Endothelial cell of umbilical vein (primary cell): Measurements from ENCODE around the gene UBAC1. TPM values are rescaled to one million over a fixed set of nuclear protein-coding genes. Genes with fewer than 3 reads are reported as not detected.

Experiments used
- BruUV-seq: library from RNA; stranded (reverse); fragments of 400-500 nt; replicated peaks from 2 replicates; lab custom pipeline; 2021; lab: Mats Ljungman, UMichigan
- CTCF ChIA-PET: fragments of 300-600, 350-600 bp; sonication (Branson Sonifier 250); formaldehyde crosslinking; loops from one replicate; lab custom pipeline; 2021; ENCODE audit warnings: antibody characterized with exemption, inconsistent platforms; lab: Charles Lee
- POLR2A ChIA-PET: fragments of 300-600, 350-600 bp; sonication (Branson Sonifier 250); formaldehyde crosslinking; loops from one replicate; lab custom pipeline; 2021; ENCODE audit warnings: antibody characterized with exemption, inconsistent platforms; lab: Charles Lee
- DNase-seq: peaks from one replicate; pipeline ENCODE4 v3.0.0-alpha.2; 2011; ENCODE audit warnings: low read depth, low spot score
- FAIRE-seq: peaks from 2 replicates; lab custom pipeline; 2011; peaks lifted over from hg19 to GRCh38; lab: Jason Lieb, UNC
- H2AFZ ChIP-seq: 2 replicates; pipeline ENCODE4 v1.6.0; 2012; ENCODE audit warnings: low read depth, low read length, control low read depth, inconsistent platforms
- H3K27ac ChIP-seq: 2 replicates; pipeline ENCODE4 v1.5.1; 2011; ENCODE audit warnings: low read depth, mild to moderate bottlenecking, control low read depth, low read length, moderate library complexity; ENCODE audit not compliant: insufficient read depth
- H3K27me3 ChIP-seq, 2 experiments: 2 replicates each; pipeline versions ENCODE4 v1.6.0 to v1.6.1; 2011; ENCODE audit warnings: low read length in 2 of 2, mixed read lengths in 1 of 2; ENCODE audit not compliant: control insufficient read depth in 2 of 2, insufficient read depth in 2 of 2
- H3K36me3 ChIP-seq, 2 experiments: 2 replicates in 1 of 2; 3 replicates in 1 of 2; pipeline ENCODE4 v1.5.1; 2011; ENCODE audit warnings: low read length in 2 of 2, mild to moderate bottlenecking in 1 of 2, moderate library complexity in 1 of 2; ENCODE audit not compliant: control insufficient read depth in 2 of 2, insufficient read depth in 2 of 2; ENCODE audit errors: extremely low read depth in 1 of 2
- H3K4me1 ChIP-seq: 3 replicates; pipeline ENCODE4 v1.5.1; 2011; ENCODE audit warnings: mild to moderate bottlenecking, low read length; ENCODE audit not compliant: control insufficient read depth, insufficient read depth; ENCODE audit errors: extremely low read depth
- H3K4me2 ChIP-seq: 2 replicates; pipeline ENCODE4 v1.6.1; 2011; ENCODE audit warnings: low read length, control low read depth, mixed read lengths; ENCODE audit not compliant: insufficient read depth
- H3K4me3 ChIP-seq, 3 experiments: fragments of 200-600 bp in 1 of 3; sonication (generic), shearing (Covaris generic) in 1 of 3; replicated peaks in 1 of 3; 2 replicates each; pipeline ENCODE4 v1.5.1; 2011 to 2016; ENCODE audit warnings: control low read depth in 3 of 3, low read length in 3 of 3, mild to moderate bottlenecking in 2 of 3, inconsistent platforms in 1 of 3, low read depth in 1 of 3, moderate library complexity in 1 of 3; ENCODE audit not compliant: insufficient read depth in 1 of 3
- H3K79me2 ChIP-seq: 2 replicates; pipeline ENCODE4 v1.6.0; 2012; ENCODE audit warnings: low read length, inconsistent platforms; ENCODE audit not compliant: control insufficient read depth, insufficient read depth
- H3K9ac ChIP-seq: replicated peaks from 2 replicates; pipeline ENCODE3; 2011; ENCODE audit warnings: low read length, control low read depth; ENCODE audit not compliant: insufficient read depth; ENCODE audit errors: extremely low read depth
- H3K9me1 ChIP-seq: replicated peaks from 3 replicates; pipeline ENCODE4 v1.6.0; 2011; ENCODE audit warnings: mild to moderate bottlenecking, low read length; ENCODE audit not compliant: control insufficient read depth, insufficient read depth; ENCODE audit errors: extremely low read depth
- H3K9me3 ChIP-seq: replicated peaks from 2 replicates; pipeline ENCODE4 v1.5.1; 2012; ENCODE audit warnings: low read length, inconsistent platforms; ENCODE audit not compliant: control insufficient read depth, insufficient read depth
- H4K20me1 ChIP-seq: replicated peaks from 2 replicates; pipeline ENCODE3; 2011; ENCODE audit warnings: mild to moderate bottlenecking, low read length; ENCODE audit not compliant: control insufficient read depth, insufficient read depth; ENCODE audit errors: extremely low read depth
- EZH2 ChIP-seq: IDR thresholded peaks from 2 replicates; pipeline ENCODE4 v1.6.1; 2012; ENCODE audit warnings: borderline replicate concordance, low read depth, mild to moderate bottlenecking, moderate library complexity, low read length, inconsistent platforms; ENCODE audit not compliant: severe bottlenecking
- GATA2 ChIP-seq: IDR thresholded peaks from 2 replicates; pipeline ENCODE4 v1.7.0; 2011; ENCODE audit warnings: low read depth, mild to moderate bottlenecking, moderate library complexity, mixed read lengths, low read length; ENCODE audit not compliant: insufficient read length, insufficient read depth
- JUN ChIP-seq: IDR thresholded peaks from 2 replicates; pipeline ENCODE4 v1.6.1; 2011; ENCODE audit warnings: borderline replicate concordance, low read depth; ENCODE audit not compliant: insufficient read length, insufficient read depth
- MYC ChIP-seq: IDR thresholded peaks from one replicate; pipeline ENCODE4 v1.6.1; 2011; ENCODE audit warnings: mild to moderate bottlenecking, low read depth, low read length
- POLR2A ChIP-seq: IDR thresholded peaks from 2 replicates; pipeline ENCODE4 v1.6.1; 2012; ENCODE audit warnings: low read depth, mild to moderate bottlenecking, control low read depth, low read length
- dilution Hi-C: fragments of 300-500 bp; cut with MboI; formaldehyde crosslinking; loops from one replicate; pipeline ENCODE4 v1.15.0; 2019; ENCODE audit warnings: low sequenced_read_pairs; ENCODE audit not compliant: extremely low pct_ligation_motif_present
- intact Hi-C: fragments of 100-400 bp; cut with micrococcal nuclease; formaldehyde crosslinking; loops from one replicate; pipeline ENCODE4 v1.10.0; 2022
- polyA plus RNA-seq, 4 experiments: library from polyadenylated mRNA; depleted of rRNA in 3 of 4; stranded (reverse) in 3 of 4; unstranded in 1 of 4; fragments of >200 nt; gene quantifications; 2 replicates each; pipeline versions ENCODE4 v1.2.1 to v1.2.3, GENCODE V29; 2011 to 2012; ENCODE audit warnings: missing spikeins in 1 of 4
- total RNA-seq: library from RNA; stranded (reverse); gene quantifications from 2 replicates; pipeline ENCODE4 v1.2.3, GENCODE V29; 2021
- TF ChIP-seq, protein P1 (sequence below), 2 donors: IDR thresholded peaks; 1 replicate in 1 of 2; 2 replicates in 1 of 2; pipeline ENCODE4 v1.5.1; 2011; ENCODE audit warnings: low read length in 2 of 2, mild to moderate bottlenecking in 2 of 2, moderate library complexity in 2 of 2, control low read depth in 1 of 2, inconsistent platforms in 1 of 2, low read depth in 1 of 2; ENCODE audit not compliant: insufficient read depth in 1 of 2; ENCODE audit errors: extremely low read depth in 1 of 2

Gene UBAC1
- total and polyA plus RNA-seq, 2 donors (not counting 3 experiments of a cell fraction or from before 2014, with no cell fraction given) = 39.5 to 56.7 TPM

DNA sequence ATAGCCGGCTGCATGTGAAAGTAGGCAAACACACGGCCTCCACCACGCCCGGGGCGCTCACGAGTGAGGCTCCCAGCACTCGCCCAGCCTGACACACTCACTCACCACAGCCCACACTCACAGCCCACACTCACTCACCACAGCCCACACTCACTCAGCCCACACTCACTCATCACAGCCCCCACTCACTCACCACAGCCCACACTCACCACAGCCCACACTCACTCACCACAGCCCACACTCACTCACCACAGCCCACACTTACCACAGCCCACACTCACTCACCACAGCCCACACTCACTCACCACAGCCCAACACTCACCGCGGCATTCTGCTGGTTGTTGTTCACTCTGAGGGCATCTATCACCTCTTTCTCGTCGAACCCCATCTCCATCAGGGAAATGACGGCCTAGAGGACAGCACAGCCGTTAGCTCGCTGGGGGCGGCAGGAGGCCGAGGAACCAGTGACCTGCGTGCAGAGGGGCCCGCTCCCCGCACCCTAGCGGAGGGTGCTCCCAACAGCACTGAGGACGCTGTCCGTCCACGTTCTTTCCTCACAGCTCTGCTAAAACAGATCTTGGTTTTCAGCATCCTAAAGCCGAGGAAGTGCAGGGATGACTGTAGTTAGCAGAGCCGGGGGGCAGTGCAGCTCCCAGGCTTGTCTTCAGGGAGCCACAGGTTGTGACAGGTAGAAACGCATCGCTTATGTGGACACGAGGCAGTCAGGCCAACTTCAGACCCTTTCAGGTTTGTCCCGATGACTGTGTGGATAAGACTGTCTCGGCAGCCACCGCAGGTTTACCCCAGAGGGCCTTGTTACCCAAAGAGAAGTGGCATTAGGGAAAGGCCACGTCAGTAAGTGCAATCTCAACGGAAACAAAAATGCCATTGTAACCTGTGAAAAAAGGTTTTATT is 21.6 kb downstream of the UBAC1 start:
- H3K27me3 ChIP-seq = no peaks in the 10 kb centered on the region
- no peaks in the 10 kb centered on the region for H3K9me1 ChIP-seq
- no peaks in the 10 kb centered on the region for H3K9me3 ChIP-seq
- ChIA-PET CTCF (interaction anchor here (1.4 kb wide), 1 partner anchor 16 kb away, joined by 3 read pairs; no protein-coding TSS in a partner anchor), POLR2A (no interaction called here)
- BruUV-seq = no TSS peak
- intact Hi-C loops = loop anchor here (2.0 kb wide), 1 partner anchor 13 kb away; no protein-coding TSS in a partner anchor
- H3K4me3 ChIP-seq = no peak overlapping the region
- FAIRE-seq (no peak), DNase-seq (no peak)
- no peak overlapping the region for H2AFZ ChIP-seq
- peaks cover 0 to 17% of the 10 kb centered on the region in 2 experiments for H3K36me3 ChIP-seq
- H3K4me1 ChIP-seq = peaks cover 2% of the 10 kb centered on the region
- no peaks in the 10 kb centered on the region for H3K79me2 ChIP-seq
- no peak overlapping the region for H3K27ac ChIP-seq
- dilution Hi-C loops = no loop called here
- no peak overlapping the region for H3K9ac ChIP-seq
- no peak for TF ChIP-seq EZH2
- no peak for TF ChIP-seq POLR2A
- TF ChIP-seq, protein P1, sequence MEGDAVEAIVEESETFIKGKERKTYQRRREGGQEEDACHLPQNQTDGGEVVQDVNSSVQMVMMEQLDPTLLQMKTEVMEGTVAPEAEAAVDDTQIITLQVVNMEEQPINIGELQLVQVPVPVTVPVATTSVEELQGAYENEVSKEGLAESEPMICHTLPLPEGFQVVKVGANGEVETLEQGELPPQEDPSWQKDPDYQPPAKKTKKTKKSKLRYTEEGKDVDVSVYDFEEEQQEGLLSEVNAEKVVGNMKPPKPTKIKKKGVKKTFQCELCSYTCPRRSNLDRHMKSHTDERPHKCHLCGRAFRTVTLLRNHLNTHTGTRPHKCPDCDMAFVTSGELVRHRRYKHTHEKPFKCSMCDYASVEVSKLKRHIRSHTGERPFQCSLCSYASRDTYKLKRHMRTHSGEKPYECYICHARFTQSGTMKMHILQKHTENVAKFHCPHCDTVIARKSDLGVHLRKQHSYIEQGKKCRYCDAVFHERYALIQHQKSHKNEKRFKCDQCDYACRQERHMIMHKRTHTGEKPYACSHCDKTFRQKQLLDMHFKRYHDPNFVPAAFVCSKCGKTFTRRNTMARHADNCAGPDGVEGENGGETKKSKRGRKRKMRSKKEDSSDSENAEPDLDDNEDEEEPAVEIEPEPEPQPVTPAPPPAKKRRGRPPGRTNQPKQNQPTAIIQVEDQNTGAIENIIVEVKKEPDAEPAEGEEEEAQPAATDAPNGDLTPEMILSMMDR (IDR thresholded peaks at IDR 0.05; ENCODE audit: extremely low read depth in 1 of 2, insufficient read depth in 1 of 2, low read depth in 1 of 2, low read length in 2 of 2) = no peak
- TF ChIP-seq GATA2 = no peak
- no peak for TF ChIP-seq MYC
- no peak for TF ChIP-seq JUN
- H3K4me2 ChIP-seq = no peak overlapping the region
- H4K20me1 ChIP-seq = no peaks in the 10 kb centered on the region
